Right ventricle myocardium inferior (tissue), 1 donor: Measurements from ENCODE around the gene CRTC3. TPM values are rescaled to one million over a fixed set of nuclear protein-coding genes. Genes with fewer than 3 reads are reported as not detected.
A peak's percentile ranks its signal among the peaks of the same experiment; 100 is the strongest.
"Not testable (repeated sequence)": the region's sequence is repeated elsewhere in the genome, so short reads cannot be mapped to it uniquely, and the experiment has no call there.

Experiments
- ATAC-seq: fragments of 200-7000 bp; cut with Tn5 transposase; one replicate; pipeline ENCODE4 v1.9.1; 2020; ENCODE audit warnings: mild to moderate bottlenecking, moderate library complexity
- DNase-seq: peaks from one replicate; pipeline ENCODE4 v3.0.0; 2021; ENCODE audit errors: missing footprints
- intact Hi-C: fragments of 100-400 bp; cut with DNase I; formaldehyde crosslinking; loops from one replicate; pipeline ENCODE4 v1.11.0; 2022
- total RNA-seq: library from RNA; stranded (reverse); fragmentation: NEBNext Ultra II Directional; extraction: Animal tissue kit (Norgen Biotek cat#: 25700); gene quantifications from one replicate; pipeline ENCODE4 v1.2.1, GENCODE V29; 2021
- donor health status: DM: no; HTN: yes; CAD: no; lungs with severe emphysema.

Gene CRTC3
- total RNA-seq, 1 donor from 2014 or later: 25.8 TPM

DNA sequence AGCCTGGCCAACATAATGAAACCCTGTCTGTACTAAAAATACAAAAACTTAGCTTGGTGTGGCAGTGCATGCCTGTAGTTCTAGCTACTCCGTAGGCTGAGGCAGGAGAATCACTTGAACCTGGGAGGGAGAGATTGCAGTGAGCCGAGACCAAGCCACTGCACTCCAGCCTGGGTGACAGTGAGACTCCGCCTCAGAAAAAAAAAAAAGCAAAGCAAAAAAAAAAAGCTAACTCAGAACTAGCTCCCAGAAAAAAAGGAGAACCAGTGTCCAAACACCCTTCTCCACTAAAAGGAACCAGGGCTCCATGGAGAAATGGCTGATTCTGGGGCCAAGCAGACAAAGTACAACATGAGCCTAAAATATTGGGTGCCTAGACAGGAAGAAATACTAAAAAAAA, 16.7 kb upstream of the CRTC3 start:
- intact Hi-C loops: no loop called here
- ATAC-seq (no peak), DNase-seq (no peak)

- no peak for ATAC-seq
- intact Hi-C loops: no loop called here
- DNase-seq: no peak
Measured at GRCh38 chr15:90513448-90513847, 16.3 kb upstream of the CRTC3 start.

- intact Hi-C loops, DNase-seq, ATAC-seq: not testable (repeated sequence)
Measured at GRCh38 chr15:90513893-90514292, 15.8 kb upstream of the CRTC3 start.

DNA sequence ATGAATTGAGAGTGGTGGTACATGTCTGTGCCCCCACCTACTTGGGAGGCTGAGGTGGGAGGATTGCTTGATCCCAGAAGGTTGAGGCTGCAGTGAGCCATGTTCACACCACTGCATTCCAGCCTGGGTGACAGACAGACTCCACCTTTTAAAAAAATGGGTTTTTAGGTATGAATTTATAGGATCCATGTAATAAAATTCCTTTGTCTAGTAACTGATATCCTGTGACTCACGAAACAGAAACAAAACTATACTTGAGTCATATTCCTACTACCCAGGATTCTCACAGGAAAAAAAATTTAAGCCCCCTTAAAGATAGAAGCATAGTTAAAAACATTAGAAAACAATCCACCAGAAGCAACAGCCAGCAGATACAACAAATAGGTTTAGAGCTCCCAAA, 10.0 kb upstream of the CRTC3 start:
- ATAC-seq (no peak), DNase-seq (no peak)
- intact Hi-C loops: no loop called here

DNA sequence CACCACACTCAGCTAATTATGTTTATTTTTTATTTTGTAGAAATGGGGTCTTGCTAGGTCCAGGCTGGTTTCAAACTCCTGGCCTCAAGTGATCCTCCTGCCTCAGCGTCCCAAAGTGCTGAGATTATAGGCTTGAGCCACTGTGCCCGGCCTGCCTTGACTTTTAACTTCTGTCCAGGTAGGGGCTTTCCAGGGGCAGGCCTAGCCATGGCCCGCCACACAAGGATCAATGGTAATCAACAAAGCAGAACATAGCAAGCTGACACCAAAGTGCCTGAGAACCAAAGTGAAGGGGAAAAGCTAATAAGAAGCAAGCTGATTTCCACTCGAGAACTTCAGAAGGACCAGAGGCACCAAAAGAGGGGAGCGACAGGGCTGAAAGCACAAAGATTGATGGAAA, 9.4 kb upstream of the CRTC3 start:
- intact Hi-C loops: no loop called here
- DNase-seq (no peak), ATAC-seq (no peak)

- ATAC-seq: no peak
- intact Hi-C loops: no loop called here
- no peak for DNase-seq
Measured at GRCh38 chr15:90523373-90523772, 6.3 kb upstream of the CRTC3 start.

GRCh38 chr15:90524018-90524803, 5.5 kb upstream of the CRTC3 start:
- not testable (repeated sequence) for ATAC-seq

DNA sequence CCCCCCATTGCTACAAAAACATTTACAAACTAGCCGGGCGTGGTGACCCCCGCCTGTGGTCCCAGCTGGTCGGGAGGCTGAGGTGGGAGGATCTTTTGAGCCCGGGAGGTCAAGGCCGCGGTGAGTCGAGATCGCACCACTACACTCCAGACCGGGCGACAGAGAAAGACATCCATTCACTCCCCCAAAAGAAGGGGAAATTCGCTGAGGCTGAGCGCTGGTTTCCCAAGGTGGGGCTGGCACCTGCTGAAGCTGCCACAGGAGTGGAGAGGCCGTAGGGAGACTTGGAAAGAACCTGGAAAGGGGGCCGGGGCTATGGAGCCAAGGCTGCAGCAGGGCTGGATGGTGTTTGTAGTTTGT, 732 bp upstream of the CRTC3 start:
- ATAC-seq (no peak), DNase-seq (no peak)
- intact Hi-C loops: no loop called here

More at GRCh38 chr15:90524018-90524803, 5.5 kb upstream of the CRTC3 start:
- intact Hi-C loops, DNase-seq: not testable (repeated sequence)

GRCh38 chr15:90530250-90531051, 728 bp downstream of the CRTC3 start:
- intact Hi-C loops: loop anchor here (2.0 to 5.0 kb wide), 2 partner anchors 30 to 67 kb away; no protein-coding TSS in a partner anchor
- DNase-seq (peak; percentile 82), ATAC-seq (peak; percentile 45)

GRCh38 chr15:90531147-90531546, 1.4 kb downstream of the CRTC3 start:
- DNase-seq (no peak), ATAC-seq (no peak)
- intact Hi-C loops: loop anchor here (2.0 to 5.0 kb wide), 2 partner anchors 30 to 66 kb away; no protein-coding TSS in a partner anchor

- no peak for DNase-seq
- intact Hi-C loops: no loop called here
- no peak for ATAC-seq
Measured at GRCh38 chr15:90535254-90535653, 5.5 kb downstream of the CRTC3 start.

DNA sequence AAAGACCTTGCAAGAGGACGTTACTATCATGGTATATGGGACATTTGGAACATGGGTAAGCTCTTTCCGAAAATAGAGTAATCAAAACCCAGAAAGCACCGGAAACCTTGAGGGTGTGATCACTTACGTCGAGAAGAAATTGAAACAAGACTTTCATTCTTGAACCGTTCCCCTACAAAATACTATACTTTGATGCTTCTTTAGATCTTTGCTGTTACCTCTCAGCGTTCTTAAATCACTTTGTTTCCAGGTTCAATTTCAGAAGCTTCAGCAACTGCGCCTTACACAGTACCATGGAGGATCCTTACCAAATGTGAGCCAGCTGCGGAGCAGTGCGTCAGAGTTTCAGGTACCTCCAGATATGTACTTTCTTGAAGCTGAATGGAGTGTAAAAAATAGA, 10.1 kb downstream of the CRTC3 start:
- DNase-seq (no peak), ATAC-seq (no peak)
- intact Hi-C loops: no loop called here

- ATAC-seq (no peak), DNase-seq (no peak)
- intact Hi-C loops: no loop called here
Measured at GRCh38 chr15:90540768-90541167, 11.0 kb downstream of the CRTC3 start.

- DNase-seq (no peak), ATAC-seq (no peak)
- intact Hi-C loops: no loop called here
Measured at GRCh38 chr15:90545095-90545494, 15.4 kb downstream of the CRTC3 start.

- DNase-seq (no peak), ATAC-seq (peak; percentile 59)
- intact Hi-C loops: no loop called here
Measured at GRCh38 chr15:90547540-90547939, 17.8 kb downstream of the CRTC3 start.

DNA sequence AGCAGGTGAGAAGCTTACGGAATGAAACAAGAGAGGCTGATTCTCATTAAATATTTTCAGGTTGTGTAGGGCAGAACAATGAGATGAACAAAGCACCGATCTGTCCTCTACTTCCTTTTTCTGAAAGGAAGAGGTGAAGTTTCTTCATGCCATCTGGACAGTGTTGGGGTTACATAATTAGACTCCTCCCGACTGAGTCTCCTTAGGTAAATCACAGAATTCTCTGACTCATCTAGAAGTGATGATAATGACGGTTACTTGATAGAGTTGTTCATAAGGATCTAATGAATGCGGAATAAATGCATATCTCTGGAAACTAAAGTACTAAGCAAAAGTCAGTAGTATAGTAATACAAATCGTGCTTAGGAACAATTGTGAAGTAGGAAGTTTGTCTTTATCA, 21.2 kb downstream of the CRTC3 start:
- intact Hi-C loops: no loop called here
- DNase-seq: no peak
- no peak for ATAC-seq

DNA sequence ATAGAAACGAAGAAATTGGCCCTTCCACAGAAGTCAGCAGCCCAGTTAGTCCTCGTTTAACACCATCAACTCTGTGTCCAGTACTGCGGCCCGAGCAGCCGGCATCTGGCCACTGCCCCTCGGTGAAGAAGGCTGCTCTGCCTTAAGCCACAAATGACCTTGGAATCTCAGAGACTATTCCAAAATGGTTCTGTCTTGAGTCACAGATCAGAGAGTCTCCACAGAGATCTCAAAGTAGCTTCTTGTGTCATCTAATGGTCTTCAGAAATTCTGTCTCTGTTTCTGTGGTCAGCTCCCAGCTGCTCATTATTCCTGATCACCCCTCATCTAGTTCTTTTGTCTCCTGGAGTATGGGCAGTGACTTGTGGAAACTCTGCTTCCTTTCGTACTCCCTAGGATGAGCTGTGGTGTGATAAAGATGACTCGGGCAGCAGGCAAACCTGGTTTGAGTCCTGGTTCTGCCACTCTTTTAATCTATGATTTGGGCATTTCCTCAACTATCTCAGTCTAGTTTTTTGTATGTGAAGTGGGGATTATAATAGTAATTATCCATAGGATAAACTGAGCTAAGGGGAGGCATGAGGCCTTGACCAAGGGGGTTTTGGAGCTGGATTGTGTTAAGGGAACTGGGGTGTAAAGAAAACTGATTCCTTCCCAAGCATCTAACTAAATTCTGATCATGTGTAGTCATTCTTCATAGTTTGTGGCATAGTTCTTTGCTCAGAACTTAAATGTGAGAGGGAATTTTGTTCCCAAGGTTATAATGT, 22.6 kb downstream of the CRTC3 start:
- intact Hi-C loops: no loop called here
- DNase-seq (no peak), ATAC-seq (no peak)

DNA sequence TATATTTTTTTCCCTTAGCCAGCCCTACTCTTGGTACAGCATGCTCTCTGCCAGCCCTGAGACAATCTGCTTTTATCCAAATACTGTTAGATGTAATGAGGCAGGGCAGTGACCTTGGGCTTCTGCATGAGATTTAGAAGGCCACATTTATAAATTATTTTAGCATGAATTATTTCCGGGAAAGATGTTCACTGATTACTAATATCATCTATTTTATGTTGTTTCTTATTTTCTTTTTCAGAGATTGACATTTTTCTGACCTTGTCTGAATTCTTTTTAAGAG, 23.1 kb downstream of the CRTC3 start:
- ATAC-seq (no peak), DNase-seq (no peak)
- intact Hi-C loops: no loop called here

GRCh38 chr15:90553248-90553745, 23.6 kb downstream of the CRTC3 start:
- DNase-seq (no peak), ATAC-seq (peak; percentile 58)
- intact Hi-C loops: no loop called here
